HG03175 (cell line): ENCODE data around the gene SLC4A1AP.
"Not testable (repeated sequence)": the region's sequence is repeated elsewhere in the genome, so short reads cannot be mapped to it uniquely, and the experiment has no call there.

ENCODE experiments used
- ATAC-seq: cut with Tn5 transposase; IDR thresholded peaks from one replicate; pipeline ENCODE4 v1.9.1; 2021; ENCODE audit warnings: mild to moderate bottlenecking, moderate library complexity; ENCODE audit not compliant: unreplicated experiment

Gene SLC4A1AP

GRCh38 chr2:27647737-27648136 lies 16.0 kb upstream of the SLC4A1AP start:
- ATAC-seq, result no peak

DNA sequence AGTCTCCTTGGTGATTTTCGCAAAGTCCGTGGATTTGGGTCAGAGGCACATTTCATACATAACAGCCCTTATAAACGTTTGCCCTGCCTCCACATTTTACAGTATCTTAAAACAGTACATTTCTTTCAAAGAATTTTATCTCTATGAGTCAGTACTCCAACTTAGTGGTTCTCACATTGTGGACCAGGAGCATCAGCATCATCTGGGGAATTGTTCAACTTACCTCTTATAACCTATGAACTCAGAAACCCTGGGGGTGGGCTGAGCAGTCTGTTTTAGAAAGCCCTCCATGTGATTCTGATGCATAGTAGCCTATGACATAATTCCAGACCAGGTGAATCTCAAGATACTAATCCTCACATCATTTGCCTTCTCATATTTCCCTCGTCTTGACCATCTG lies 12.6 kb upstream of the SLC4A1AP start:
- no peak for ATAC-seq

- no peak for ATAC-seq
Measured at GRCh38 chr2:27652341-27652740, 11.3 kb upstream of the SLC4A1AP start.

GRCh38 chr2:27652790-27653189 lies 10.9 kb upstream of the SLC4A1AP start:
- no peak for ATAC-seq

- no peak for ATAC-seq
Measured at GRCh38 chr2:27653397-27653796, 10.3 kb upstream of the SLC4A1AP start.

DNA sequence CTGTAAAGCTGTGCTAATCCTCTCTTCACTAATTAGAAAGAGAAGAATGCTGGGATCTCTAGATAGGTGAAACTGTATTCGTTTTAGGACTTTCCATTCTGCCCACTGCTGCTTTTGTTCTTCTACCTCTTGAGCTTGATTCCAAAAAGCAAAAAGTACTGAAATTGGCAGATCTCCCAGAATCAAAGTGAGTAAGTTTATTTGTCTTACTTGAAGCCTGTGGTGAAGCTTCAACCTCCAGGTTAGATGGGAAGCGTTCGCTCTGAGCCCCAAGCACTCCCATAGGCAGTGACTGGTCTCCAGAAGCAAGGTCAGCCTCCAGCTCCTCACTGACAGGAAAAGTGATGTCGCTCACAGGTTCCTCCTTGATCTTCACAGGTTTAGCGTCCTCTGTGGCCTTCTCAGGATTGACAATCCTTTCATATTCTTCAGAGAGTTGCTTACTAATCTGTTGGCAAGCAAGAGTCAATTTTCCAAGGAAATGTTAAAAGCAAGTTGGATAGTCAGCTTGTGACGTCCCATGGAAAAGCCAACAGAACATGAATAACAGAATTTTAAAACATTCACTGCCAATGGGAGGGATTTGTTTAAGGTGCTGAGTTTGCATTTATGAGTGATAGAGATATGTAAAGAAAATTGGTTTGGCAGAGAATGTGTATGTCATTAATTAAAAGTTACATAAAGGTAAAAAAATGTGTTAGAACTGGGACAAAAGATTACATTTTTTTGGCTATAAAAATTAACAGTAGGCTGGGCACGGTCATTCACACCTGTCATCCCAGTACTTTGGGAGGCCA lies 8.3 kb upstream of the SLC4A1AP start:
- no peak for ATAC-seq

DNA sequence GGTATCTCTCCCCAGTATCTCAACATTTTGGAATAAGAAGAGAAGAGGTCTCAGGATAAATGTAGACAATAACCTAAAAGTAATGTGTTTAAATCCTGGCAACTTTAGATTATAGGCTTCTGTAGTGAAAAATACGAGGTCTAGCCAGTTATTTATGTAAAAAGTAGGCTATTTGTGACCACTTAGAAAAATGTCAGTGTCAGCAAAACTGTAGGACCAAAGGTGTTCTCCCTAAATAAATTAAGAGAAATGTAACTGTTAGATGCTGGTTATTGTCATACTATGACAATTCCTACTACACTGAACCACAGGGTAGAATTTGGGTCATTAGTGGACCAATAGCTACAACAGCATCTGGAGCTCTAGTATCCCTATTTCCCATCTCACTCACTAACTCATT lies 2.3 kb upstream of the SLC4A1AP start:
- ATAC-seq, result no peak

DNA sequence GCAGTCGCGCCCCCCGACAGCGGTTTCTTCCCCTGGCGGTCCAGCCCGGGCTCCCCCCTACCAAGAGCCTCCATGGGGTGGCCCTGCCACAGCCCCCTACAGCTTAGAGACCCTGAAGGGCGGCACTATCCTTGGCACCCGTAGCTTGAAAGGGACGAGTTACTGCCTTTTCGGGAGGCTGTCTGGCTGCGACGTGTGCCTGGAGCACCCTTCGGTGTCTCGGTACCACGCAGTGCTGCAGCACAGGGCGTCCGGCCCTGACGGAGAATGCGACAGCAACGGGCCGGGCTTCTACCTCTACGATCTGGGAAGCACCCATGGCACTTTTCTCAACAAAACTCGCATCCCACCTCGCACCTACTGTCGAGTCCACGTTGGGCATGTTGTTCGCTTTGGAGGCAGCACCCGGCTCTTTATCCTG lies 475 bp downstream of the SLC4A1AP start:
- peak; percentile 11 for ATAC-seq

GRCh38 chr2:27664622-27665363 lies 1.1 kb downstream of the SLC4A1AP start:
- no peak for ATAC-seq

DNA sequence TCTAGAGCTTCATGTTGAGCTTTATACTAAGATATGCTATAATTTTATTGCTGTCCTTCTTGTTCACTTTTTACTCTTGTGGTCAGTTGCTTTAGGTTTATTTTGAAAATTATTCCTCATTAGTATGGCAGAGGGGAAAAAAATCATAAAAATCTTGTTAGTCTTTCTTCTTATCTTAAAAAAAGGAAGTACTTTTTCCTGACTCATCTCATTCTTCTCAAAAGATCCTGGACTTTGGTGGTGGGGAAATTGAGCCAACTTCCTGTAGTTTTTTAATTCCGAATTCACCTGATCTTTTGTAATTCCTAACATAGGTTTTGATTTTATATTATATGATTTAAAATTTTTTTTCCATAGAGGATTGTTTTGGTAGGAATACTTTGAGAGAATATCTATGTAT lies 3.8 kb downstream of the SLC4A1AP start:
- ATAC-seq, result no peak

DNA sequence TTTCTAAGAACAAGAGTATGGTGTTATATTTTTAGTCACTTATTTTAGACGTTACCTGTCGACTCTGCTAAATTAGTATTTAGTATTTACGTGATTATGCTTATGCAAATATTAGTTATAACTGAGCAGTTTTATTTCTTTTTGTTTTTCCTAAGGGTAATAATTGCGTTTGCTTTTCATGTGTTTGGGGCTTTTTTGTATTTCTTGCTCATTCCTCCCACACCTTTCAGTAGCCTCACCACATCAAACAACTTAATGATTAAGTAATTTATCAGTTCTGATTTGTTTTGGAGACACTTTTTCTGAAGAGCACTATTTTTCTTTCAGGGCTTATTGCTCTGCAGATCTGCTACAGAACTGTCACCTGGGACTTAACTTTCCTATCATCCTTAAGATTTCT lies 7.5 kb downstream of the SLC4A1AP start:
- no peak for ATAC-seq

DNA sequence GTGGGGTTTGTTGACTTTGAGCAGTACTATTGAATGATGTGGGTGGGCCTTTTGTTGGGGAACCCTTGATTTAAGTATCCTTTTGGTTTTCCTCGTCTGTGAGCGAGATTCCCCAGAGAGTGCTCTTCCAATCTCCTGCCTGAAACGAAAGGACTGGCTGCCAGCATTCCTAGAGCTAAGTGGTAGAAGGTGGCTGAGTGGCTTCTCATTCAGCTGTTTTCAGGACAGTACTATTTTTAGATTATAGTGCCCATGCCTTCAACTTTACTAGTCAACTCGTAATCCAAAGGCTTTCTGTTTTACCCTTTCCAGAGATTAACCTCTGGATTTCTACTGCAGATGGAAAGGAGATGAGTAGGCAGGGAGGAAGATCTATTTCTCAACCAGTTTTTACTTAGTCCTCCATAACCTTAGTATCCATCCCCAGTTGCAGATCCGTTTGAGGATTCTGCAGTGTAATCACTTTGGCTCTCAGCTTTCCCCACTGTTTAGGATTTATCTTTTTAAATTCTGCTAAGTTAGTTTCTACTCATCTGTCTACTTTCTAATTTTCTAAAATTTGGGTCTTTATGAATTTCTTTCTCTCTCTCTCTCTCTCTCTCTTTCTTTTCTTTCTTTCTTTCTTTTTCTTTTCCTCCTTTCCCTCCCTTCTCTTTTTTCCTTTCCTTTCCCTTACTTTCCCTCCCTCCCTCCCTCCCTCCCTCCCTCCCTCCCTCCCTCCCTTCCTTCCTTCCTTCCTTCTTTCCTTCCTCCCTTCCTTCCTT lies 9.2 kb downstream of the SLC4A1AP start:
- no peak for ATAC-seq

DNA sequence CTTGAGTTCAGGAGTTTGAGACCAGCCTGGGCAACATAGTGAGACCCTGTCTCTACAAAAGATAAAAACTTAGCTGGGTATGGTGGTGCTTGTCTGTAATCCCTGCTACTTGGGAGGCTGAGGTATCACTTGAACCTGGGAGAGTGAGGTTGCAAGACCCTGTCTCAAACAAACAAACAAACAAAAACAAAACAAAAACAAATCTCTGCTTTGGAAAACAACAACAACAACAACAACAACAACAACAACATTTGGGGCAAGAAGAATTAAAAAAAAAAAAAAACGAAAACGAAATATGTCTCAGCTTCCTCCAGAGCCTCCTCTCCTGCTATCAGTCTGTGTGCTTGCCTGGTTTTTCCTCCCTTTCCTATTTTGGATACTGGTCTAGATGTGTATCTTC lies 16.9 kb downstream of the SLC4A1AP start:
- no peak for ATAC-seq

DNA sequence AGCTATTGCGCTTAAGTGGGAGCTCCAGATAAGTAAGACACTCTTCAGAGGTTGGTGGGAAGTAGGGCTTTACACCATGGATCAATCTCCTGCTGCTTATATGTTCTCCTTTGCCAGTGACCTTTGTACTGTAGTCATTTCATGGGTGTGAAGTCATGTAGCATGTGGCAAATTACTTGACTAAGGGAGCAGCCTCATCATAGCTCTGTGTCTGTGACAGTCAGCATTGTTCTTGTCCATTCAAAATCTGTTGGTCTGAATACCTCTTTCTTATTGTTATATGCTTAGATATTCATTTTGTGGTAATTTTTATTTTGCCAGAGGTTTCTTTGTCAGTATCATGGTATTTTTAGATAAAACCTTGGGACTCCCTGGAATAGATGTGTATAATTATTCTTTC lies 18.2 kb downstream of the SLC4A1AP start:
- no peak for ATAC-seq

DNA sequence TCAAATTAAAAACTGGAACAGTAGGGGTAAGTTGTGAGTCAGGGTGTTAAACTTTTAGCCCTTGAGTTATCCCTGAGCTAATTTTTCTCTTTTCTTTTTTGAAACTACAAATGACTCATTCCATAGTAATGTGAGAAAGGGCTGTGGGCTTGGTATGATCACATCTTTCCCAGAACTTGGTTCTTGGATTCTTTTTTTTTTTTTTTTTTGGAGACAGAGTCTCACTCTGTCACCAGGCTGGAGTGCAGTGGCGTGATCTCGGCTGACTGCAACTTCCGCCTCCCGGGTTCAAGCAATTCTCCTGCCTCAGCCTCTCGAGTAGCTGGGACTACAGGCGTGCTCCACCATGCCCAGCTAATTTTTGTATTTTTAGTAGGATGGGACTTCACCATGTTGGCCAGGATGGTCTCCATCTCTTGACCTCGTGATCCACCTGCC lies 18.7 kb downstream of the SLC4A1AP start:
- ATAC-seq, result not testable (repeated sequence)

- ATAC-seq, result peak; percentile 94
Measured at GRCh38 chr2:27683390-27684071, 19.8 kb downstream of the SLC4A1AP start.

- ATAC-seq, result not testable (repeated sequence)
Measured at GRCh38 chr2:27685006-27685405, 21.3 kb downstream of the SLC4A1AP start.

DNA sequence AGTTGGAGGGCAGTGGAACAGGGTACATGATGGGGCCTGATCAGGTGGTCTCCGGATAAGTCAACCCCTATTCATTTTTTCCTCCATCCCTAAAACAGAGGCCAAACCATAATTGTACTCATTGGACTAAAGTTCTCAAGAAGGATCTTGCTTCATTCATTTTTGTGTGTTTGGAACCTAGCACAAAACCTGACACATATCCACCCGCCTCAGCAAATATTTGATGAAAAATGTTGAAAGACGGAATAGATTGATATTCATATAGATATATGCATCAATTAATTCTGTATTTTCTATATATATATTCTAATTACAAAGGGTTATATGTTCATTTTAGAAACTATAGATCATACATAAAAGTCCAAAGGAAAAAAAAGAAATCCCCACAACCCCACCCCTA lies 21.9 kb downstream of the SLC4A1AP start:
- no peak for ATAC-seq

- no peak for ATAC-seq
Measured at GRCh38 chr2:27687232-27687631, 23.5 kb downstream of the SLC4A1AP start.

- ATAC-seq, result no peak
Measured at GRCh38 chr2:27689424-27689823, 25.7 kb downstream of the SLC4A1AP start.

DNA sequence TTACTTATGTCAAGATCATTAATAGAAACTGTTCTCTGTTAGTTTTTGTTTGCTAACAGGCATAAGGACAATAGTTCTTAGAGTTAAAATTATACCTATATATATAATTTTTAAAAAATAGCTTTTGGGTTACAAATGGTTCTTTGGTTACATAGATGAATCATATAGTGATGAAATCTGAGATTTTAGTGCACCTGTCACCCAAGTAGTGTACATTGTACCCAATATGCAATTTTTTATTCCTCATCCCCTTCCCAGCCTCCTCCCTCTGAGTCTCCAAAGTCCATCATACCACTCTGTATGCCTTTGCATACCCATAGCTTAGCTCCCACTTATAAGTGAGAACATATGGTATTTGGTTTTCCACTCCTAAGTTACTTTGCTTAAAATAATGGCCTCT lies 26.4 kb downstream of the SLC4A1AP start:
- ATAC-seq, result no peak
